ENCODE measurements around the gene ATM.
"Not testable (repeated sequence)": the region's sequence is repeated elsewhere in the genome, so short reads cannot be mapped to it uniquely, and the experiment has no call there.

Gene ATM

GRCh38 chr11:108242422-108242821 is 19.6 kb downstream of the ATM start:
- Histone ChIP-seq H3K4me1 (ENCODE audit: control insufficient read depth, insufficient read depth, low read length) (no peaks in the 10 kb centered on the region), H3K36me3 (ENCODE audit: insufficient read depth, low read length) (peaks cover 37% of the 10 kb centered on the region), H3K9me3 (replicated peaks; ENCODE audit: low read length) (no peaks in the 10 kb centered on the region), H3K27me3 (ENCODE audit: control insufficient read depth, insufficient read depth, low read length) (no peaks in the 10 kb centered on the region), H3K4me2 (ENCODE audit: low read length) (no peak overlapping the region), H3K4me3 (ENCODE audit: low read length) (no peak overlapping the region), H3K9ac (ENCODE audit: low read depth, low read length) (no peak overlapping the region)

GRCh38 chr11:108246308-108246707 is 23.4 kb downstream of the ATM start:
- H3K4me1 ChIP-seq (ENCODE audit: control insufficient read depth, insufficient read depth, low read length), result no peaks in the 10 kb centered on the region
- H3K4me2 ChIP-seq (ENCODE audit: low read length), result no peak overlapping the region
- H3K36me3 ChIP-seq (ENCODE audit: insufficient read depth, low read length), result peaks cover 43% of the 10 kb centered on the region
- H3K4me3 ChIP-seq (ENCODE audit: low read length), result no peak overlapping the region
- H3K27me3 ChIP-seq (ENCODE audit: control insufficient read depth, insufficient read depth, low read length), result no peaks in the 10 kb centered on the region
- no peaks in the 10 kb centered on the region for H3K9me3 ChIP-seq (replicated peaks; ENCODE audit: low read length)
- no peak overlapping the region for H3K9ac ChIP-seq (ENCODE audit: low read depth, low read length)

- Histone ChIP-seq H3K36me3 (ENCODE audit: insufficient read depth, low read length) (peaks cover 49% of the 10 kb centered on the region), H3K9ac (ENCODE audit: low read depth, low read length) (no peak overlapping the region), H3K4me3 (ENCODE audit: low read length) (no peak overlapping the region), H3K27me3 (ENCODE audit: control insufficient read depth, insufficient read depth, low read length) (no peaks in the 10 kb centered on the region), H3K4me1 (ENCODE audit: control insufficient read depth, insufficient read depth, low read length) (no peaks in the 10 kb centered on the region), H3K4me2 (ENCODE audit: low read length) (no peak overlapping the region), H3K9me3 (replicated peaks; ENCODE audit: low read length) (no peaks in the 10 kb centered on the region)
These were observed 24.0 kb downstream of the ATM start for GRCh38 chr11:108246885-108247284.

GRCh38 chr11:108253176-108253575 is 30.3 kb downstream of the ATM start:
- no peaks in the 10 kb centered on the region for H3K4me1 ChIP-seq (ENCODE audit: control insufficient read depth, insufficient read depth, low read length)
- peaks cover 50% of the 10 kb centered on the region for H3K36me3 ChIP-seq (ENCODE audit: insufficient read depth, low read length)
- no peak overlapping the region for H3K4me3 ChIP-seq (ENCODE audit: low read length)
- H3K4me2 ChIP-seq (ENCODE audit: low read length), result no peak overlapping the region
- H3K27me3 ChIP-seq (ENCODE audit: control insufficient read depth, insufficient read depth, low read length), result no peaks in the 10 kb centered on the region
- H3K9ac ChIP-seq (ENCODE audit: low read depth, low read length), result no peak overlapping the region
- H3K9me3 ChIP-seq (replicated peaks; ENCODE audit: low read length), result no peaks in the 10 kb centered on the region

GRCh38 chr11:108269583-108269982 is 46.7 kb downstream of the ATM start:
- Histone ChIP-seq H3K4me1 (ENCODE audit: control insufficient read depth, insufficient read depth, low read length) (no peaks in the 10 kb centered on the region), H3K9me3 (replicated peaks; ENCODE audit: low read length) (no peaks in the 10 kb centered on the region), H3K27me3 (ENCODE audit: control insufficient read depth, insufficient read depth, low read length) (no peaks in the 10 kb centered on the region), H3K4me2 (ENCODE audit: low read length) (no peak overlapping the region), H3K4me3 (ENCODE audit: low read length) (no peak overlapping the region), H3K36me3 (ENCODE audit: insufficient read depth, low read length) (peaks cover 34% of the 10 kb centered on the region), H3K9ac (ENCODE audit: low read depth, low read length) (no peak overlapping the region)

- H3K9me3 ChIP-seq (replicated peaks; ENCODE audit: low read length); H3K4me1 ChIP-seq (ENCODE audit: control insufficient read depth, insufficient read depth, low read length); H3K27me3 ChIP-seq (ENCODE audit: control insufficient read depth, insufficient read depth, low read length); H3K4me3 ChIP-seq (ENCODE audit: low read length); H3K4me2 ChIP-seq (ENCODE audit: low read length); H3K9ac ChIP-seq (ENCODE audit: low read depth, low read length): not testable (repeated sequence)
- peaks cover 38% of the 10 kb centered on the region for H3K36me3 ChIP-seq (ENCODE audit: insufficient read depth, low read length)
These were observed 54.2 kb downstream of the ATM start for GRCh38 chr11:108276985-108277616.

GRCh38 chr11:108278546-108278945 is 55.7 kb downstream of the ATM start:
- Histone ChIP-seq H3K36me3 (ENCODE audit: insufficient read depth, low read length) (peaks cover 37% of the 10 kb centered on the region), H3K27me3 (ENCODE audit: control insufficient read depth, insufficient read depth, low read length) (no peaks in the 10 kb centered on the region), H3K9ac (ENCODE audit: low read depth, low read length) (no peak overlapping the region), H3K4me2 (ENCODE audit: low read length) (no peak overlapping the region), H3K9me3 (replicated peaks; ENCODE audit: low read length) (no peaks in the 10 kb centered on the region), H3K4me3 (ENCODE audit: low read length) (no peak overlapping the region), H3K4me1 (ENCODE audit: control insufficient read depth, insufficient read depth, low read length) (no peaks in the 10 kb centered on the region)

- Histone ChIP-seq H3K9ac (ENCODE audit: low read depth, low read length) (no peak overlapping the region), H3K4me3 (ENCODE audit: low read length) (no peak overlapping the region), H3K36me3 (ENCODE audit: insufficient read depth, low read length) (peaks cover 36% of the 10 kb centered on the region), H3K9me3 (replicated peaks; ENCODE audit: low read length) (no peaks in the 10 kb centered on the region), H3K4me2 (ENCODE audit: low read length) (no peak overlapping the region), H3K27me3 (ENCODE audit: control insufficient read depth, insufficient read depth, low read length) (no peaks in the 10 kb centered on the region), H3K4me1 (ENCODE audit: control insufficient read depth, insufficient read depth, low read length) (no peaks in the 10 kb centered on the region)
These were observed 56.1 kb downstream of the ATM start for GRCh38 chr11:108278954-108279353.

- H3K9ac ChIP-seq (ENCODE audit: low read depth, low read length), result no peak overlapping the region
- no peak overlapping the region for H3K4me3 ChIP-seq (ENCODE audit: low read length)
- H3K4me1 ChIP-seq (ENCODE audit: control insufficient read depth, insufficient read depth, low read length), result no peaks in the 10 kb centered on the region
- H3K9me3 ChIP-seq (replicated peaks; ENCODE audit: low read length), result no peaks in the 10 kb centered on the region
- peaks cover 33% of the 10 kb centered on the region for H3K36me3 ChIP-seq (ENCODE audit: insufficient read depth, low read length)
- no peaks in the 10 kb centered on the region for H3K27me3 ChIP-seq (ENCODE audit: control insufficient read depth, insufficient read depth, low read length)
- H3K4me2 ChIP-seq (ENCODE audit: low read length), result no peak overlapping the region
These were observed 63.5 kb downstream of the ATM start for GRCh38 chr11:108286370-108286769.

- H3K4me1 ChIP-seq (ENCODE audit: control insufficient read depth, insufficient read depth, low read length), result no peaks in the 10 kb centered on the region
- H3K9me3 ChIP-seq (replicated peaks; ENCODE audit: low read length), result no peaks in the 10 kb centered on the region
- no peak overlapping the region for H3K9ac ChIP-seq (ENCODE audit: low read depth, low read length)
- peaks cover 32% of the 10 kb centered on the region for H3K36me3 ChIP-seq (ENCODE audit: insufficient read depth, low read length)
- no peak overlapping the region for H3K4me2 ChIP-seq (ENCODE audit: low read length)
- H3K4me3 ChIP-seq (ENCODE audit: low read length), result no peak overlapping the region
- no peaks in the 10 kb centered on the region for H3K27me3 ChIP-seq (ENCODE audit: control insufficient read depth, insufficient read depth, low read length)
These were observed 64.1 kb downstream of the ATM start for GRCh38 chr11:108286956-108287355.

- peaks cover 33% of the 10 kb centered on the region for H3K36me3 ChIP-seq (ENCODE audit: insufficient read depth, low read length)
- H3K4me3 ChIP-seq (ENCODE audit: low read length); H3K9ac ChIP-seq (ENCODE audit: low read depth, low read length): not testable (repeated sequence)
These were observed 66.2 kb downstream of the ATM start for GRCh38 chr11:108289066-108289465.

GRCh38 chr11:108289699-108290098 is 66.8 kb downstream of the ATM start:
- Histone ChIP-seq H3K4me1 (ENCODE audit: control insufficient read depth, insufficient read depth, low read length) (no peaks in the 10 kb centered on the region), H3K9ac (ENCODE audit: low read depth, low read length) (no peak overlapping the region), H3K36me3 (ENCODE audit: insufficient read depth, low read length) (peaks cover 33% of the 10 kb centered on the region), H3K9me3 (replicated peaks; ENCODE audit: low read length) (no peaks in the 10 kb centered on the region), H3K27me3 (ENCODE audit: control insufficient read depth, insufficient read depth, low read length) (no peaks in the 10 kb centered on the region), H3K4me2 (ENCODE audit: low read length) (no peak overlapping the region), H3K4me3 (ENCODE audit: low read length) (no peak overlapping the region)

More at GRCh38 chr11:108289066-108289465, 66.2 kb downstream of the ATM start:
- H3K4me2 ChIP-seq (ENCODE audit: low read length); H3K9me3 ChIP-seq (replicated peaks; ENCODE audit: low read length); H3K4me1 ChIP-seq (ENCODE audit: control insufficient read depth, insufficient read depth, low read length); H3K27me3 ChIP-seq (ENCODE audit: control insufficient read depth, insufficient read depth, low read length): not testable (repeated sequence)

Measured in skeletal muscle satellite cell (primary cell).